ENCODE results near the gene SPNS3. TPM values are rescaled to one million over a fixed set of nuclear protein-coding genes. Genes with fewer than 3 reads are reported as not detected.

Gene SPNS3
- total RNA-seq, 1 donor from 2014 or later: not detected

- DNase-seq (ENCODE audit: low read depth): no peak
These were observed 73.8 kb downstream of the SPNS3 start for GRCh38 chr17:4507361-4508111.

- no peak for DNase-seq (ENCODE audit: low read depth)
These were observed 74.5 kb downstream of the SPNS3 start for GRCh38 chr17:4508207-4508606.

- DNase-seq (ENCODE audit: low read depth): peak; percentile 31
These were observed 75.7 kb downstream of the SPNS3 start for GRCh38 chr17:4509401-4509800.

- DNase-seq (ENCODE audit: low read depth): peak; percentile 53
These were observed 76.3 kb downstream of the SPNS3 start for GRCh38 chr17:4509923-4510617.

GRCh38 chr17:4510618-4510941, 76.8 kb downstream of the SPNS3 start:
- DNase-seq (ENCODE audit: low read depth): no peak

- DNase-seq (ENCODE audit: low read depth): no peak
These were observed 77.6 kb downstream of the SPNS3 start for GRCh38 chr17:4511199-4511932.

GRCh38 chr17:4512156-4513112, 78.7 kb downstream of the SPNS3 start:
- no peak for DNase-seq (ENCODE audit: low read depth)

- no peak for DNase-seq (ENCODE audit: low read depth)
These were observed 79.6 kb downstream of the SPNS3 start for GRCh38 chr17:4513113-4514032.

GRCh38 chr17:4514206-4514605, 80.5 kb downstream of the SPNS3 start:
- no peak for DNase-seq (ENCODE audit: low read depth)

- DNase-seq (ENCODE audit: low read depth): no peak
These were observed 81.0 kb downstream of the SPNS3 start for GRCh38 chr17:4514779-4515178.

GRCh38 chr17:4515501-4515900, 81.8 kb downstream of the SPNS3 start:
- DNase-seq (ENCODE audit: low read depth): no peak

GRCh38 chr17:4516735-4517134, 83.0 kb downstream of the SPNS3 start:
- no peak for DNase-seq (ENCODE audit: low read depth)

- DNase-seq (ENCODE audit: low read depth): peak; percentile 61
These were observed 85.2 kb downstream of the SPNS3 start for GRCh38 chr17:4518901-4519300.

GRCh38 chr17:4519361-4519788, 85.6 kb downstream of the SPNS3 start:
- no peak for DNase-seq (ENCODE audit: low read depth)

GRCh38 chr17:4520060-4520893, 86.5 kb downstream of the SPNS3 start:
- DNase-seq (ENCODE audit: low read depth): no peak

GRCh38 chr17:4520894-4521600, 87.3 kb downstream of the SPNS3 start:
- no peak for DNase-seq (ENCODE audit: low read depth)

GRCh38 chr17:4522661-4523060, 88.9 kb downstream of the SPNS3 start:
- no peak for DNase-seq (ENCODE audit: low read depth)

- no peak for DNase-seq (ENCODE audit: low read depth)
These were observed 90.2 kb downstream of the SPNS3 start for GRCh38 chr17:4523946-4524345.

Measured in myocyte (in vitro differentiated cells).